Adrenal gland (tissue), 12 donors: ENCODE measurements around the gene CYP26C1. TPM values are rescaled to one million over a fixed set of nuclear protein-coding genes. Genes with fewer than 3 reads are reported as not detected.

Experiments used
- DNase-seq, 7 donors: peaks; one replicate each; pipeline ENCODE4 v3.0.0-alpha.2; 2019 to 2020
- H3K27ac ChIP-seq, 5 donors: fragments of 200-600 bp; sonication (generic) in 4 of 5; 1 replicate in 3 of 5; 2 replicates in 2 of 5; pipeline versions ENCODE4 v1.5.1 to v1.8.0; 2016 to 2020; ENCODE audit warnings: mild to moderate bottlenecking in 1 of 5
- H3K27me3 ChIP-seq: fragments of 200-600 bp; 2 replicates; pipeline ENCODE4 v1.8.0; 2021
- H3K36me3 ChIP-seq, 2 donors: fragments of 200-600 bp; replicated peaks in 1 of 2; 1 replicate in 1 of 2; 2 replicates in 1 of 2; pipeline versions ENCODE4 v1.5.1 to v1.8.0; 2018 to 2022
- H3K4me1 ChIP-seq, 2 donors: fragments of 200-600 bp; replicated peaks in 1 of 2; 1 replicate in 1 of 2; 2 replicates in 1 of 2; pipeline versions ENCODE4 v1.5.1 to v1.8.0; 2018 to 2021
- H3K4me3 ChIP-seq, 4 donors: fragments of 200-600 bp; sonication (generic) in 3 of 4; one replicate each; pipeline ENCODE4 v1.5.1; 2016 to 2018
- H3K9me3 ChIP-seq, 3 donors: fragments of 200-600 bp; sonication (generic) in 1 of 3; replicated peaks in 1 of 3; 1 replicate in 2 of 3; 2 replicates in 1 of 3; pipeline versions ENCODE4 v1.5.1 to v1.8.0; 2016 to 2021
- CTCF ChIP-seq, 6 experiments: fragments of 450-650 bp in 4 of 6; fragments of 200-600 bp in 2 of 6; sonication (generic) in 1 of 6; IDR thresholded peaks; 1 replicate in 5 of 6; 2 replicates in 1 of 6; pipeline versions ENCODE4 v1.5.1 to v1.8.0; 2016 to 2021; ENCODE audit warnings: antibody characterized with exemption in 6 of 6, mild to moderate bottlenecking in 2 of 6, moderate library complexity in 1 of 6
- POLR2A ChIP-seq, 2 donors: fragments of 450-650 bp; IDR thresholded peaks; one replicate each; pipeline ENCODE4 v1.6.1; 2017; ENCODE audit warnings: antibody characterized with exemption in 2 of 2, mild to moderate bottlenecking in 2 of 2, moderate library complexity in 1 of 2
- WGBS, 4 donors: extraction: QIAGEN DNeasy Blood & Tissue Kit in 2 of 4; methylation state at CpG; one replicate each; pipeline versions ENCODE4 v1.1.5 to v1.1.7; 2013 to 2017; 5-methylcytosine and 5-hydroxymethylcytosine counted together
- intact Hi-C, 2 donors: fragments of 100-400 bp; cut with DNase I; formaldehyde crosslinking; loops; one replicate each; pipeline versions ENCODE4 v1.14.1 to v1.15.0; 2022 to 2023
- polyA plus RNA-seq, 3 donors: library from polyadenylated mRNA; stranded (reverse); fragments of 200-250 nt in 2 of 3; fragments of 350-450 nt in 1 of 3; fragmentation: Illumina TruSeq in 1 of 3; extraction: RNeasy Lipid Tissue Mini Kit (QIAGEN cat#74804) in 1 of 3; gene quantifications; one replicate each; pipeline ENCODE4 v1.2.3, GENCODE V29; 2013 to 2014
- total RNA-seq, 9 donors: library from RNA; depleted of rRNA in 4 of 9; stranded (reverse); fragments of >200 nt in 4 of 9; fragments of 120-200 nt in 1 of 9; fragmentation: NEBNext Ultra II Directional in 1 of 9; extraction: Animal tissue kit (Norgen Biotek cat#: 25700) in 1 of 9; gene quantifications; one replicate each; pipeline versions ENCODE4 v1.1.0 to v1.2.4, GENCODE V29; 2013 to 2023
- donor health status: healthy with polysubstance abuse.
- donor health status: Bipolar disorder and iron deficiency.
- donor health status: DM: yes; HTN: yes; CAD: no.
- donor health status: DM: no; HTN: no; CAD: no.
- donor health status: DM: no; HTN: no; CAD: no.
- donor health status: DM: yes; HTN: yes; CAD: no.

Gene CYP26C1
- total and polyA plus RNA-seq, 12 donors = 0.10 to 5.8 (median 0.25) TPM; not detected in 1

GRCh38 chr10:93085272-93085859, 24.8 kb downstream of the CYP26C1 start:
- Histone ChIP-seq H3K4me1 (no peaks in the 10 kb centered on the region), H3K27ac (no peak overlapping the region), H3K36me3 (no peaks in the 10 kb centered on the region), H3K9me3 (no peaks in the 10 kb centered on the region), H3K27me3 (no peaks in the 10 kb centered on the region), H3K4me3 (no peak overlapping the region)
- intact Hi-C loops = loop anchor here (10.0 kb wide), 2 partner anchors 199 to 269 kb away; no protein-coding TSS in a partner anchor
- peak in 1 of 7 donors; percentile 11 for DNase-seq
- TF ChIP-seq POLR2A (IDR thresholded peaks at IDR 0.05) (no peak), CTCF (IDR thresholded peaks at IDR 0.05) (no peak)
- 57 to 67% (median 63%) methylated on average over 4 of the region's 4 CpGs for WGBS, 4 donors

GRCh38 chr10:93086289-93086688, 25.7 kb downstream of the CYP26C1 start:
- H3K4me3 ChIP-seq = no peak overlapping the region
- no peaks in the 10 kb centered on the region for H3K9me3 ChIP-seq
- intact Hi-C loops = loop anchor here (10.0 kb wide), 2 partner anchors 199 to 269 kb away; no protein-coding TSS in a partner anchor
- no peaks in the 10 kb centered on the region for H3K4me1 ChIP-seq
- DNase-seq = peak in 1 of 7 donors; percentile 15
- H3K36me3 ChIP-seq = no peaks in the 10 kb centered on the region
- 88 to 96% (median 92%) methylated on average over 6 of the region's 6 CpGs for WGBS, 4 donors
- H3K27me3 ChIP-seq = no peaks in the 10 kb centered on the region
- TF ChIP-seq POLR2A (IDR thresholded peaks at IDR 0.05) = no peak
- no peak for TF ChIP-seq CTCF (IDR thresholded peaks at IDR 0.05)
- H3K27ac ChIP-seq = no peak overlapping the region

GRCh38 chr10:93087846-93088245, 27.2 kb downstream of the CYP26C1 start:
- DNase-seq = no peak

GRCh38 chr10:93088466-93088865, 27.9 kb downstream of the CYP26C1 start:
- intact Hi-C loops = loop anchor here (10.0 kb wide), 2 partner anchors 196 to 266 kb away; no protein-coding TSS in a partner anchor
- H3K27me3 ChIP-seq = no peaks in the 10 kb centered on the region
- H3K27ac ChIP-seq = no peak overlapping the region
- H3K4me3 ChIP-seq = no peak overlapping the region
- DNase-seq = peak in 1 of 7 donors; percentile 35
- H3K36me3 ChIP-seq = no peaks in the 10 kb centered on the region
- TF ChIP-seq CTCF (IDR thresholded peaks at IDR 0.05) (no peak), POLR2A (IDR thresholded peaks at IDR 0.05) (no peak)
- no peaks in the 10 kb centered on the region for H3K9me3 ChIP-seq
- H3K4me1 ChIP-seq = no peaks in the 10 kb centered on the region
- 65 to 72% (median 69%) methylated on average over 4 of the region's 4 CpGs for WGBS, 4 donors

More at GRCh38 chr10:93087846-93088245, 27.2 kb downstream of the CYP26C1 start:
- Histone ChIP-seq H3K4me1 (no peaks in the 10 kb centered on the region), H3K36me3 (no peaks in the 10 kb centered on the region), H3K27me3 (no peaks in the 10 kb centered on the region), H3K27ac (no peak overlapping the region), H3K9me3 (no peaks in the 10 kb centered on the region), H3K4me3 (no peak overlapping the region)
- intact Hi-C loops = loop anchor here (10.0 kb wide), 2 partner anchors 197 to 267 kb away; no protein-coding TSS in a partner anchor
- 73 to 81% (median 79%) methylated on average over 3 of the region's 3 CpGs for WGBS, 4 donors
- TF ChIP-seq POLR2A (IDR thresholded peaks at IDR 0.05) (no peak), CTCF (IDR thresholded peaks at IDR 0.05) (no peak)
